Activated CD8-positive, alpha-beta memory T cell treated with anti-CD3 and anti-CD28 coated beads for 1 hour (primary cell): Measurements from ENCODE around the gene THAP3.
"Not testable (repeated sequence)": the region's sequence is repeated elsewhere in the genome, so short reads cannot be mapped to it uniquely, and the experiment has no call there.

Experiments
- DNase-seq, 2 donors: peaks; one replicate each; pipeline ENCODE4 v3.0.0-alpha.2; 2020; ENCODE audit warnings: low read depth in 1 of 2; ENCODE audit errors: extremely low read depth in 1 of 2

Gene THAP3

GRCh38 chr1:6590046-6590445 lies 34.6 kb upstream of the THAP3 start:
- DNase-seq = no peak

GRCh38 chr1:6591222-6591621 lies 33.4 kb upstream of the THAP3 start:
- no peak for DNase-seq

- no peak for DNase-seq
These were observed 33.0 kb upstream of the THAP3 start for GRCh38 chr1:6591644-6592043.

- no peak for DNase-seq
These were observed 32.2 kb upstream of the THAP3 start for GRCh38 chr1:6592441-6592840.

GRCh38 chr1:6592865-6593593 lies 31.6 kb upstream of the THAP3 start:
- DNase-seq = no peak

- no peak for DNase-seq
These were observed 30.9 kb upstream of the THAP3 start for GRCh38 chr1:6593810-6594209.

- no peak for DNase-seq
These were observed 29.5 kb upstream of the THAP3 start for GRCh38 chr1:6594977-6595740.

GRCh38 chr1:6596351-6596750 lies 28.3 kb upstream of the THAP3 start:
- DNase-seq = no peak

GRCh38 chr1:6596886-6597776 lies 27.5 kb upstream of the THAP3 start:
- DNase-seq = no peak

GRCh38 chr1:6597777-6598131 lies 26.9 kb upstream of the THAP3 start:
- DNase-seq = no peak

GRCh38 chr1:6599141-6599975 lies 25.3 kb upstream of the THAP3 start:
- DNase-seq = no peak

GRCh38 chr1:6599991-6600390 lies 24.7 kb upstream of the THAP3 start:
- not testable (repeated sequence) for DNase-seq

- no peak for DNase-seq
These were observed 24.1 kb upstream of the THAP3 start for GRCh38 chr1:6600410-6601048.

GRCh38 chr1:6601049-6601922 lies 23.4 kb upstream of the THAP3 start:
- no peak for DNase-seq

GRCh38 chr1:6601923-6602668 lies 22.6 kb upstream of the THAP3 start:
- DNase-seq = no peak

- peak; percentile 58 to 80 for DNase-seq
These were observed 21.9 kb upstream of the THAP3 start, which contains the start of gene KLHL21 for GRCh38 chr1:6602669-6603237. Gene KLHL21, minus strand, starts transcription at chr1:6602869. Its CDS starts 52 bp downstream, at chr1:6602817.

- DNase-seq = no peak
These were observed 21.3 kb upstream of the THAP3 start for GRCh38 chr1:6603238-6603914.
